CD4-positive, alpha-beta T cell (primary cell): ENCODE results near the gene CCSER2. TPM values are rescaled to one million over a fixed set of nuclear protein-coding genes. Genes with fewer than 3 reads are reported as not detected.

Experiments
- ATAC-seq: fragments of 200-7000 bp; cut with Tn5 transposase; one replicate; pipeline ENCODE4 v1.10.0; 2022; ENCODE audit warnings: mild to moderate bottlenecking; ENCODE audit not compliant: poor library complexity
- CTCF ChIA-PET: fragments of 350-600 bp; sonication (Branson Sonifier 250); formaldehyde crosslinking; loops from one replicate; lab custom pipeline; 2021; ENCODE audit warnings: antibody characterized with exemption, inconsistent platforms; lab: Charles Lee
- POLR2A ChIA-PET: fragments of 350-600 bp; sonication (Branson Sonifier 250); formaldehyde crosslinking; loops from one replicate; lab custom pipeline; 2021; ENCODE audit warnings: antibody characterized with exemption, inconsistent platforms; lab: Charles Lee
- DNase-seq, 14 experiments: peaks; one replicate each; pipeline ENCODE4 v3.0.0-alpha.2; 2013 to 2020; ENCODE audit warnings: mixed read lengths in 2 of 14
- H3K27ac ChIP-seq, 2 donors: one replicate each; pipeline versions ENCODE4 v1.5.1 to v1.7.0; 2013; ENCODE audit warnings: low read length in 2 of 2, low read depth in 1 of 2, mild to moderate bottlenecking in 1 of 2
- H3K27me3 ChIP-seq, 2 experiments: 1 replicate in 1 of 2; 2 replicates in 1 of 2; pipeline versions ENCODE4 v1.6.1 to v1.7.0; 2013; ENCODE audit warnings: low read length in 2 of 2, control low read depth in 1 of 2, mild to moderate bottlenecking in 1 of 2, moderate library complexity in 1 of 2; ENCODE audit not compliant: insufficient read depth in 2 of 2, control insufficient read depth in 1 of 2
- H3K36me3 ChIP-seq: one replicate; pipeline ENCODE4 v1.6.1; 2013; ENCODE audit warnings: low read length, control low read depth; ENCODE audit not compliant: insufficient read depth
- H3K4me1 ChIP-seq: one replicate; pipeline ENCODE4 v1.6.1; 2013; ENCODE audit warnings: low read length, control low read depth; ENCODE audit not compliant: insufficient read depth
- H3K4me3 ChIP-seq: one replicate; pipeline ENCODE4 v1.5.1; 2013; ENCODE audit warnings: mild to moderate bottlenecking, low read length, moderate library complexity
- H3K9me3 ChIP-seq, 2 experiments: 1 replicate in 1 of 2; 2 replicates in 1 of 2; pipeline versions ENCODE4 v1.6.1 to v1.7.0; 2013; ENCODE audit warnings: low read length in 2 of 2, mild to moderate bottlenecking in 2 of 2, control low read depth in 1 of 2, moderate library complexity in 1 of 2; ENCODE audit not compliant: control insufficient read depth in 1 of 2, insufficient read depth in 1 of 2
- H3K27ac Mint-ChIP-seq: one replicate; pipeline ENCODE4 v1.8.0; 2020; ENCODE audit warnings: mixed read lengths
- H3K27me3 Mint-ChIP-seq: one replicate; pipeline ENCODE4 v1.8.0; 2021; ENCODE audit warnings: mixed read lengths
- H3K36me3 Mint-ChIP-seq: one replicate; pipeline ENCODE4 v1.8.0; 2021; ENCODE audit warnings: low read depth, mixed read lengths
- H3K4me1 Mint-ChIP-seq: one replicate; pipeline ENCODE4 v1.8.0; 2021; ENCODE audit warnings: low read depth, mixed read lengths
- H3K4me3 Mint-ChIP-seq: one replicate; pipeline ENCODE4 v1.8.0; 2020; ENCODE audit warnings: mild to moderate bottlenecking, mixed read lengths
- H3K9me3 Mint-ChIP-seq: one replicate; pipeline ENCODE4 v1.8.0; 2020; ENCODE audit warnings: mixed read lengths
- CTCF ChIP-seq: fragments of 200-600 bp; IDR thresholded peaks from one replicate; pipeline ENCODE4 v1.8.0; 2022; ENCODE audit warnings: antibody characterized with exemption, mild to moderate bottlenecking
- intact Hi-C, 2 experiments: fragments of 100-400 bp; cut with DNase I in 1 of 2; cut with micrococcal nuclease in 1 of 2; formaldehyde crosslinking; loops; one replicate each; pipeline versions ENCODE4 v1.15.1 to v1.9.0; 2023 to 2025; cut with DNase I, micrococcal nuclease
- total RNA-seq, 174 experiments: library from RNA in 2 of 174; stranded (reverse) in 2 of 174; gene quantifications; one replicate each; pipeline ENCODE4 v1.2.3 and lab custom pipeline; 2021 to 2026

Gene CCSER2
- total RNA-seq, 2 experiments from 2014 or later: 134 to 148 TPM

- intact Hi-C loops: loop anchor here in 1 of 2 experiments (2.0 kb wide), 1 partner anchor 190 kb away; the partner anchor contains the start of gene GHITM
- H3K9me3 Mint-ChIP-seq: no peaks in the 10 kb centered on the region
Observed at GRCh38 chr10:84329196-84329611, 815 bp downstream of the CCSER2 start.

GRCh38 chr10:84329986-84330651 lies 1.7 kb downstream of the CCSER2 start:
- CTCF ChIA-PET: interaction anchor here (1.5 kb wide), 1 partner anchor 22 kb away, joined by 5 read pairs; no protein-coding TSS in a partner anchor

More at GRCh38 chr10:84329196-84329611, 815 bp downstream of the CCSER2 start:
- Mint-ChIP-seq H3K4me1 (peaks cover 41% of the 10 kb centered on the region), H3K27me3 (no peaks in the 10 kb centered on the region), H3K4me3 (peak overlapping the region; percentile 92), H3K27ac (peak overlapping the region; percentile 99), H3K36me3 (peaks cover 22% of the 10 kb centered on the region)
- no peak for TF ChIP-seq CTCF
- DNase-seq (peak in 6 of 14 experiments; percentile 21 to 45 (median 23)), ATAC-seq (peak; percentile 12)
- ChIA-PET POLR2A (interaction anchor here (0.8 to 3.0 kb wide), 9 partner anchors 9 to 208 kb away, joined by 3 to 14 read pairs (median 6); partner anchors contain the start of gene GHITM), CTCF (interaction anchor here (1.5 to 1.7 kb wide), 2 partner anchors 23 to 62 kb away, joined by 4 to 5 read pairs; no protein-coding TSS in a partner anchor)
- Histone ChIP-seq H3K27me3 (no peaks in the 10 kb centered on the region), H3K4me3 (peak overlapping the region; percentile 63), H3K4me1 (peaks cover 28% of the 10 kb centered on the region), H3K36me3 (no peaks in the 10 kb centered on the region), H3K27ac (peak overlapping the region; percentile 75 to 92), H3K9me3 (no peaks in the 10 kb centered on the region)

More at GRCh38 chr10:84329986-84330651, 1.7 kb downstream of the CCSER2 start:
- POLR2A ChIA-PET: interaction anchor here (0.8 to 3.0 kb wide), 9 partner anchors 8 to 207 kb away, joined by 3 to 14 read pairs (median 4); partner anchors contain the start of gene GHITM
- H3K4me1 ChIP-seq: peaks cover 34% of the 10 kb centered on the region
- no peaks in the 10 kb centered on the region for H3K36me3 ChIP-seq
- H3K27ac ChIP-seq: peak overlapping the region; percentile 75 to 92
- H3K27me3 ChIP-seq: no peaks in the 10 kb centered on the region
- peak overlapping the region; percentile 63 for H3K4me3 ChIP-seq
- ATAC-seq: peak; percentile 29
- intact Hi-C loops: loop anchor here (2.0 to 5.0 kb wide), 2 partner anchors 191 to 1282 kb away; partner anchors contain the start of gene GHITM (in 1 of the 2)
- peak in 9 of 14 experiments; percentile 21 to 89 (median 36) for DNase-seq
- H3K9me3 ChIP-seq: no peaks in the 10 kb centered on the region
- Mint-ChIP-seq H3K36me3 (peaks cover 22% of the 10 kb centered on the region), H3K27me3 (no peaks in the 10 kb centered on the region), H3K27ac (peak overlapping the region; percentile 99), H3K9me3 (no peaks in the 10 kb centered on the region), H3K4me1 (peaks cover 48% of the 10 kb centered on the region), H3K4me3 (peak overlapping the region; percentile 92)
- no peak for TF ChIP-seq CTCF
